GM21515 (cell line): Measurements from ENCODE around the gene PLA2G2F.

Experiments used
- ATAC-seq: cut with Tn5 transposase; IDR thresholded peaks from one replicate; pipeline ENCODE4 v1.9.1; 2021; ENCODE audit not compliant: unreplicated experiment

Gene PLA2G2F

DNA sequence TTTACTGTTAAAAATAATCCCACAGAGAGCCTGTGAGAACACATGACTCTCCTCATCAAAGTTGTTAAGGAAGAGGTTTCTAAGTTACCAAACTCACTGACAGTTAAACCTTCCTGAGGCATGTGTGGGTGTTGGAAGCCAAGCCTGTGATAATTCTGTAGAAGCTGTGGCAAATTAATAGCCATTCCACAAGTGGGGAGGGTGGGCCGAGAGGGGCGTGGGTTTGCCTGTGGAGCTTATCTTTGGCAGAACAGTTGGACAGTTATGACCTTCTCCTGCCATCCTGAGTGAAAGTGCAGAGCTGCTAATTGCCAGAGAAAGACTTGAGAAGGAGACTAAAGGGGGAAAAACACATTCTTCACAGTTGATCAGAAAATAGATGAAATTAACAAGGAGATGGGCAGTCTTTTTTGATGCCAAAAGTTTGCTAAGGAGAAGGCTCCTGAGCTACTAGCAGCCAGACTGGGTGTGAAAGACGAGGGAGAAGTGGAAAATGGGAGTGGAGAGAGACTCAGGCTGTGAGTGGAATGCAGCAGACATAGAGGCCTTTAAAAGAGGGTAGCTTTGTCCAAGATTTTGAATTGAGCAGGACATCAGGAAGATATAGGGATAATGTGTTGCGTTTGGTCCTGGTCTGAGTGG is 48.8 kb downstream of the PLA2G2F start:
- no peak for ATAC-seq

DNA sequence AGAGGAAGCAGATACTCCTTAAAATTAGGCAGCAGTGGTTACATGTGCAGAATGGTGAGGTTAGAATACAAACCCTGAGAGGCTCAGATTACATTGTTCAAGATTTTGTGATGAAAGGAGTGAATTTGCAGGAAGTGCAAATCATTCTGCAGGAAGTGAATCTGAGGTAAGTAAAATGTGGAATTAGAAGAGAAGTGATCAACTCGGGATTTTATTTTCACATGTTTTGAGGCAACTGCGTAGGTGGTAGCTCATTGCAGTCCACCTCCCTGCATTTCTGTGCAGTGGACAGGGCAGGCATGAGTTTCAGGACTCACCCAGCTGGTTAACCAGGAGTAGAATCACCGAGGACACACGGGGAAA is 49.3 kb downstream of the PLA2G2F start:
- no peak for ATAC-seq

DNA sequence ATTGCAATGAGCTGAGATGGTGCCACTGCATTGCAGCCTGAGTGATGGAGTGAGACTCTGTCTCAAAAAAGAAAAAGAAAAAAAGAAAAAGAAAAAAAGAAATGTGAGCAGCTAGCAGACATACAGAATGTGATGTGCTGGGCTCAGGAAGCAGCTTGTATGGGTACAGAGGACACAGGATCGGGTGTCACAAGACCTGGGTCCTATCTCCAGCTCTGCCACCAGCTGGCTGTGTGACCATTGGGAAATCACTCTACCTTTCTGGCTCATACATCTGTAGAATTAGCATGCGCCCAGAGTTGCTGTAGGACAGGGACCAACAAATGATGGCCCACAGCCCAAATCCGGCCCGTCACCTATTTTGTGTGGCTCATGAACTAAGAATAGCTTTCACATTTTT is 50.5 kb downstream of the PLA2G2F start:
- no peak for ATAC-seq

DNA sequence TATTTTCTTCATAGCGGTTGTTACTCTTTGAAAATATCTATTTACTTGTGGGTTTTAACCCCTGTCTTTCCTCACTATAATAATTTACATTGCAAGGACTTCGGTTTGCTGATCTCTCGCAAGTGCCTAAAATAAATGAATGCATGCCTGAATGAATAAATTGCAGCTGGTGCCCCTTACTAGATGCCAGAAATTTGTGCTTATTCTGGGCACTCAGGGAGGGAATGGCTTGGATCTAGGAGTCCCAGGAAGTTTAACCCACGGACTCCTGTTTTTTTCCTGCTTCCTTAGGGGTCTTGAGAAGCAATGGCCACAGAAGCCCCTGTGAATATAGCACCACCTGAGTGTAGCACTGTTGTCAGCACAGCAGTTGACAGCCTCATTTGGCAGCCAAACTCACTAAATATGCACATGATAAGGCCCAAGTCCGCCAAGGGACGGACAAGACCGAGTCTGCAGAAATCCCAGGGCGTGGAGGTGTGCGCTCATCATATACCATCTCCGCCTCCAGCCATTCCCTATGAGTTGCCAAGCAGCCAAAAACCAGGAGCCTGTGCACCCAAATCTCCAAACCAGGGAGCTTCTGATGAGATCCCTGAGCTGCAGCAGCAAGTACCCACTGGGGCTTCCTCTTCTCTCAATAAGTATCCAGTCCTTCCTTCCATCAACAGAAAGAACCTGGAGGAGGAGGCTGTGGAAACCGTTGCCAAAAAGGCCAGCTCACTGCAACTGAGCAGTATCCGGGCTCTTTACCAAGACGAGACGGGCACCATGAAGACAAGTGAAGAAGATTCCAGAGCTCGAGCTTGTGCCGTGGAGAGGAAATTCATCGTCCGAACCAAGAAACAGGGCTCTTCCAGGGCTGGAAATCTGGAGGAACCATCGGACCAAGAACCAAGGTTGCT is 51.4 kb downstream of the PLA2G2F start:
- no peak for ATAC-seq

DNA sequence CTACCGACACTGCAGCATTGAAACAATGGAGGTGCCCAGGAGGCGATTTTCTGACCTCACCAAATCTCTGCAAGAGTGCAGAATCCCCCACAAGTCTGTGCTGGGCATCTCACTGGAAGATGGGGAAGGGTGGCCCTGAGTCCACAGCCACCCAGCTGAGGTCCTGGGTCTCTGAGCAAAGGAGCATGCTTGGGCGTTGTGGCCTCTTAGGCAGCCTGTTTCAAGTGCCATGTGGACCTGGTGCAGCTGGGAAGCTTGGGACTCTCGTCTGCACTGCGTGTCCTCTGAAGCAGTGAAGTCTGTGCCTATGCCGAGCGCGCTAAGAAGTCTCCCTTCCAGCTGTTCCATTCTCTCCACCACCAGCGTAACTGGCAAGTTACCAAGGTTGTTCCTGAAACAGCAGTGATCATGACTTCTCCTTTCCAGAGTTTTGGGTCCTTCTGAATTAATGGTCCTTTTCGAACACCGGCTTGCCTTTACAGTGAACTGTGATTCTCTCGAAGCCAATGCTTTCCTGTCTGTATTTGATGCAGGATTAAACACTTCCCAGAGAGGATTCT is 52.2 kb downstream of the PLA2G2F start:
- no peak for ATAC-seq

DNA sequence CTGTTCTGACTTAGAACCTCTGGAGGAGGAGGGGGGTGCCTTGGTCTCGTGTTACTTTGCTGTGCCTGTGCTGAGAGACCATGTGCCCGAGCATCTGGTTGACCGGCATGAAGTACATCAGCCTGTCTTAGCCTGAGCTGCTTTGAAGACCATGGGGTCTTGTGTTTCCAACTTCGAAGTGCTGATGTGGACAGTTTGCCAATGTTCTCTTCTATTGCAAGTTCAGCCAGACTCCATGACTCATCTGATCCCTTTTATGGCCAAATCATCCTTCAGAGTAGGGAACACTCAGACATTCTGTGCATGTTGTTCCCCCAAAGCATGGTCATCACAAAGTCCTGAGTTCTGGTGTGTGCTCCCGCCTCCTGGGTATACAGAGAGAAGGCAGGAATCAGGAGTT is 53.2 kb downstream of the PLA2G2F start:
- no peak for ATAC-seq

DNA sequence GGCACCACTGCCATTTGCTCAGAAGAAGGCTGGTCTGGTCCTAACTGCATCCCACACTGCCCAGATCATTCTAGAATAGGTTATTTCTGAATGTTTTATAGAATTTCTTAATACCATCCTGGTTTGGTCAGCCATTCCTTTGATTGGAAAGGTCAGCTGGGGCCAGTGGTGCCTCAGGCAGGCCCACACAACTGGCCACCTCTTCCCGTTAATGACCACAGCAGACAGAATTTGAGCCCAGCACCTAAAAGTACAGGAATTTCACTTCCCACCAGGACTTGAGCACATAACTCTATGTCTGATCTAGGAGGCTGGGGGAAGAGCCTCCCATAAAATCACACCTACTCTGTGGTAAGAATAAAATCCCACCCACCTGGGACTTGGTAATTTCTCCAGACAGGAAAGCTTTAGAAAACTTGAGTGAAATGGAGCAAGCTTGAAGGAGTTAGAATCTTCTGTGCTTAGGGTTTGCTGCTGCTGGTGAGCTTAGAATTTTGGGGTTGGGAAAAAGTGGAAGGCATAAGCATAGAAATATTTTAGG is 53.8 kb downstream of the PLA2G2F start:
- ATAC-seq: no peak

DNA sequence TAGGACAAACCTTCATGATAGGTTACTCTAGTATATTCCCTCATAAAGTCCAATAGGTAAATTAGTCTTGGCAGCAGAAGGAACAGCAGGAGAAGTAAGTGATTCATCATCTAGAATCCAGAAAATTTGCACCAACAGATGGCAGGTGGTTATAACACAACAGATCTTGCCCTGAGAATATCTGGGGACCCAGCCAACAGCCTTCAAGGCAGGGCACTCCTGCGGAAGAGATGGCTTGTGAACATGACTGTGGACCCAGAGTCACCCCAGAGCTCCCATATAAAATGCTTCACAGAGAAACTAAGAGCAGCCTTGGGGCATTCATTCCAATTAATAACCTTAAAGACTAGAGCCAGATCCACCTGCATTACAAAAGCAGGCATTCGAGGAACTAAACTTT is 55.1 kb downstream of the PLA2G2F start:
- no peak for ATAC-seq

DNA sequence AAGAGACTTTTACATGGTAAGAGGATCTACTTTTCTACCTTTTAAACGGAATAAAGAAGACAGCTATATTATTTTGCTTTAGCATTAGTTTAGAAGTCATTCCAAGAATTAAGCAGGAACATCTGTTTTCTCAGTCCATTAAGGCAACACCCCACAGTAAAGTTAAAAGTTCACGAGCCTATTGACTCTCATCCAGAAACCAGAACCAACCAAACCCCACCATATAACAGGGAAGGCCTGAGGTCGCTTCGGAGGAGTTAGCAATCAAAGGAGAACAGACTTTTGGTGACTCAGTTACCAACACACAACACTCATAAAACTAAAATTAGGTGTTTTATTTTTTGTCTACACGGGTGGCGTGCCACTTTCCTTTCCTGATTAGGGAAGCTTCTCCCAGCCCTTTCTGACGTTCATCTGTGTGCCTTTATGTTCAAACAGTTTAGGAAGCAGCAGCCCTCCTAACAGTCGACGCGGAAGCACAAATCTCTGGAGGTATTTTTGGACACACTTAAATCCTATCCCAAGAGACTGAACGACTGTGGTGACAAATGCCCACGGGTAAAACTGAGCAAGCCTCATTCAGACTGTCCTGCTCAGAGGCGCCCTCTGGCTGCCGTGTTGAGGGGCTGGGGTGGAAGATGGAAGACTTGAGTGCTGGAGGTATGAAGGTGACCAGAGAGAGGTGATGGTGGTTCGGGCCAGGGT is 55.8 kb downstream of the PLA2G2F start:
- no peak for ATAC-seq

DNA sequence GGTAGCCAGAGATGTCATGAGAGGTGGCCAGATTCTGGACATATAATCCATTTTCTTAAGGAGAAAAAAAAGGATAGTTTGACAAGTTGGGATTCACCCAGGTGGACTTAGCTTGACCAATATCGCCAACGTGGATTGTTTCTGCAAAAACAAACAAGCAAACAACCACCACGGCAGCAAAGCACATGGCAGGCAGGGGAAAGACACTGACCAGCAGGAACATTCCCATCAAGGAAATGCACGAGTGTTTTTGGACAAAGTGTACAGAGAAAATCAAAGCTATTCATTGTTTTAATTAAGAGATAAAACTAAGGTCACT is 56.3 kb downstream of the PLA2G2F start:
- no peak for ATAC-seq

DNA sequence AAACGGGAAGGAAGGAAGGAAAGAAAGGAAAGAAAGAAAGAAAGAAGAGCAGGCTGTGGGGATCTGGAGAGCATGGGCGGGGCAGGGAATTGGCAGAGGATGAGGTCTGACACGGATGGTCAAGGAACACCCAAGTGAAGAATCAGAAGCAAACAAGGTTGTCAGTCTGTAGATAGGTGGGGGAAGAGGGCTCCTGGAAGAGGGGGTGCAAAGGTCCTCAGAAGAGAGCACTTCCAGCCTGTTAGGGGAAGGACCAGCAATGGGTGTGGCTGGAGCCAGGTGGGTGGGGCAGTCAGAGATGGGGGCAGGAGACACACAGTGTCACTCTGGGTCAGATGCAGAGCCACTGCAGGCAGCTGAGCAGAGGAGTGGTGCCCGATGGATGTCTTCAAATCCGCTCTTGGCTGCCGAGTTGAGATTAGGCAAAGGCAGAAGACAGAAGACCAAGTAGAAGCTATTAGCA is 58.2 kb downstream of the PLA2G2F start:
- no peak for ATAC-seq

DNA sequence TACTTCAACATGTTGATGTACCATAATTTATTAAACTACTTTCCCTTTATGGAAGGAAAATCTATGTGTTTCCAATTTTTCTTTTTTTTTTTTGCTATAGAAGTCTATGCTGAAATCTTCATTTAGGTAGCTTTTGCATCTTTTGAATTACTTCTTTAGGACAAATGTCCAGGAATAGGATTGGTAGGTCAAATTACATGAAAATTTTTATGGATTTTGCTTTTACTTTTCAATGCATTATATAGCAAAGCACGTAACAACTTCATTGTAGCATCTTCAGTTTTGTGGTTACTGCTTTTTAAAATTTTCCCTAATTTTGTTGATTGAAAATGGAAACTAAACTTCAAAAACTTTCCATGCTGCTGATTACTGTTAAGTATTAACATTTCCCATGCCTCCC is 59.2 kb downstream of the PLA2G2F start:
- ATAC-seq: no peak

DNA sequence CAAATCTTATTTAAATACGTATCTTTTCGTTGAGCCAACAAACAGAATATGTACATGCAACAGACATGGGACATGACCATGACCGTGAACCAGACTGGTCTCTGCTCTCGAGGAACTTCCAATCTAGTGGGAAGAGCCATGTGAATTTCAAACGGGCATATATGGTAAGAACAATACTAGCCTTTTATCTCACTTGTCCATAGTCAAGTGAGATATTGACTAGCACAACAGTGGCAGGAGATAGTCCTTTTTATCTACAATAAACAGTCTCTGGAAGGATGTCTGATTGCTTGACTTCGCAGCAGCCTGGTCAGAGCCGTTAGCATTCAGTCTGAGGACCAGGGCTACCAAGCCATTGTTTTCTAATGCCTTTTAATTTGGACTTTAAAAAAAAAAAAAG is 59.8 kb downstream of the PLA2G2F start:
- ATAC-seq: no peak

DNA sequence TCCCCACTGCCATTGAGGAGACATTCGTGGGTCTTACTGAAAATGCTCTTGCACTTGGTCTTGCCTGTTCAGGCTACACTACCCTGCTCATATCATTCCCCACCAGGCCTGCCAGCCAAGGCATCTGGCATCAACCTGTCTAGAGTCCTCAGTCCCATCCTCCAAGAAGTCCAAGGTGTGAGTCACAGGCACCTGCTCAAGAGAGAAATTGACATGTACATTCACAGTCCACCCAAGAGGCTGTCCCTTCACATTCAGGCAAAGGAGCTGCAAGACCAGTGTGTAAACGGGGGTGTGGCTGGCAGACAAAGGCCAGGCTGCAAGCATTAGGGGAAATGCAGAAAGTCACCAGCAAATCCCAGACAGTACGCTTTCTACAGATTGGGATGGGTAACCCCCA is 60.3 kb downstream of the PLA2G2F start:
- no peak for ATAC-seq

DNA sequence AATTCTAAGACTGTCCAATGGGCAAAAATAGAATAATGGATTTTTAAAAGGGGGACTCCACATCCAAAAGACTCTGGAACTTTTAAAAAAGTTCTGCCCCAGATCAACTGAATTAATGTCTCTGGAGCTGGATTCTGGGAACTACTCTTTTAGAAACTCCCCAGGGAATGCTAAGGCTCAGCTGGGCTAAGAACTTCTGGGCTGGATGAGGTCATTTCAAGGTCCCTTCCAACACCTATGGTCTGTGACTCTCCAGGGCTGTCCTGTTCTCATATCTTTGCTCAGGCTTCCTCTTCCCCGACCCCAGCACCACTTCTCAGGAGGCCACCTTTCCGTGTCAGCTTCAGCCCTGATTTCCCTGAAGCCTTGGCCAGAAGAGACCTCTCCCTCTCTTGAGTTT is 60.7 kb downstream of the PLA2G2F start:
- no peak for ATAC-seq
